WTC11 (cell line): ENCODE data around the gene RAB43. TPM values are rescaled to one million over a fixed set of nuclear protein-coding genes. Genes with fewer than 3 reads are reported as not detected.
"Not testable (repeated sequence)": the region's sequence is repeated elsewhere in the genome, so short reads cannot be mapped to it uniquely, and the experiment has no call there.

Experiments
- ATAC-seq: fragments of 200-7000 bp; cut with Tn5 transposase; 2 replicates; pipeline ENCODE4 v1.10.0; 2021; ENCODE audit warnings: mild to moderate bottlenecking, moderate library complexity
- CTCF ChIA-PET: fragments of 300-600 bp; sonication (Branson Sonifier 250); formaldehyde crosslinking; loops from one replicate; lab custom pipeline; 2021; ENCODE audit warnings: antibody characterized with exemption; lab: Charles Lee
- POLR2A ChIA-PET: fragments of 350-600 bp; sonication (Branson Sonifier 250); formaldehyde crosslinking; loops from one replicate; lab custom pipeline; 2021; ENCODE audit warnings: antibody characterized with exemption; lab: Charles Lee
- DNase-seq: peaks from one replicate; pipeline ENCODE4 v3.0.0; 2021; ENCODE audit warnings: low spot score
- H3K27ac Mint-ChIP-seq: 2 replicates; pipeline ENCODE4 v1.8.0; 2021; ENCODE audit warnings: mixed read lengths
- H3K27me3 Mint-ChIP-seq: 2 replicates; pipeline ENCODE4 v1.8.0; 2021; ENCODE audit warnings: low read depth, mild to moderate bottlenecking, moderate library complexity, mixed read lengths
- H3K36me3 Mint-ChIP-seq: 2 replicates; pipeline ENCODE4 v1.8.0; 2021; ENCODE audit warnings: mixed read lengths
- H3K4me1 Mint-ChIP-seq: 2 replicates; pipeline ENCODE4 v1.8.0; 2022; ENCODE audit warnings: mixed read lengths
- H3K4me3 Mint-ChIP-seq: 2 replicates; pipeline ENCODE4 v1.8.0; 2021; ENCODE audit warnings: mild to moderate bottlenecking, moderate library complexity, mixed read lengths
- H3K9me3 Mint-ChIP-seq: 2 replicates; pipeline ENCODE4 v1.8.0; 2021; ENCODE audit warnings: mixed read lengths
- ATF3 ChIP-seq: sonication (generic); formaldehyde crosslinking; conservative IDR thresholded peaks from 2 replicates; pipeline ENCODE4 v1.8.1; 2022; ENCODE audit warnings: mild to moderate bottlenecking, missing genetic modification reagents
- CTCF ChIP-seq: fragments of 200-600 bp; IDR thresholded peaks from 2 replicates; pipeline ENCODE4 v1.8.0; 2022; ENCODE audit warnings: antibody characterized with exemption
- FOXK1 ChIP-seq: sonication (generic); formaldehyde crosslinking; IDR thresholded peaks from 2 replicates; pipeline ENCODE4 v1.8.0; 2022; ENCODE audit warnings: mild to moderate bottlenecking, moderate library complexity, missing genetic modification reagents
- GABPB1 ChIP-seq: sonication (generic); formaldehyde crosslinking; IDR thresholded peaks from 2 replicates; pipeline ENCODE4 v1.8.1; 2023; ENCODE audit warnings: mild to moderate bottlenecking, missing genetic modification reagents
- GRHL2 ChIP-seq: fragments of 250-450 bp; sonication (Bioruptor Pico); IDR thresholded peaks from 2 replicates; pipeline ENCODE4 v1.8.0; 2022; ENCODE audit warnings: mild to moderate bottlenecking, moderate library complexity; ENCODE audit not compliant: insufficient replicate concordance, severe bottlenecking
- HMGA2 ChIP-seq: fragments of 250-450 bp; sonication (Bioruptor Pico); IDR thresholded peaks from 2 replicates; pipeline ENCODE4 v1.4.0; 2021; ENCODE audit warnings: mild to moderate bottlenecking, moderate library complexity
- HMGXB4 ChIP-seq: sonication (generic); formaldehyde crosslinking; IDR thresholded peaks from 2 replicates; pipeline ENCODE4 v1.8.1; 2023; ENCODE audit warnings: mild to moderate bottlenecking, moderate library complexity, missing genetic modification reagents
- MXD4 ChIP-seq: fragments of 250-450 bp; sonication (Bioruptor Pico); IDR thresholded peaks from 2 replicates; pipeline ENCODE4 v1.8.0; 2021; ENCODE audit warnings: mild to moderate bottlenecking, moderate library complexity, borderline replicate concordance
- RELA ChIP-seq: sonication (generic); formaldehyde crosslinking; IDR thresholded peaks from 2 replicates; pipeline ENCODE4 v1.8.1; 2022; ENCODE audit warnings: missing genetic modification reagents, mild to moderate bottlenecking, borderline replicate concordance
- STAT6 ChIP-seq: sonication (generic); formaldehyde crosslinking; conservative IDR thresholded peaks from 2 replicates; pipeline ENCODE4 v1.8.1; 2023; ENCODE audit warnings: mild to moderate bottlenecking, low read depth, missing genetic modification reagents, moderate library complexity
- TEAD4 ChIP-seq: sonication (generic); formaldehyde crosslinking; IDR thresholded peaks from 2 replicates; pipeline ENCODE4 v1.8.0; 2022; ENCODE audit warnings: mild to moderate bottlenecking, missing genetic modification reagents
- USF2 ChIP-seq: sonication (generic); formaldehyde crosslinking; IDR thresholded peaks from 2 replicates; pipeline ENCODE4 v1.8.1; 2023; ENCODE audit warnings: mild to moderate bottlenecking, missing genetic modification reagents, moderate library complexity
- ZNF232 ChIP-seq: sonication (generic); formaldehyde crosslinking; IDR thresholded peaks from 2 replicates; pipeline ENCODE4 v1.8.0; 2022; ENCODE audit warnings: mild to moderate bottlenecking, missing genetic modification reagents
- ZSCAN18 ChIP-seq: fragments of 250-450 bp; sonication (Bioruptor Pico); IDR thresholded peaks from 2 replicates; pipeline ENCODE4 v2.1.2; 2022; ENCODE audit warnings: mild to moderate bottlenecking, moderate library complexity
- total RNA-seq: library from RNA; stranded (reverse); gene quantifications from 3 replicates; pipeline ENCODE4 v1.2.3, GENCODE V29; 2021

RAB43 gene
- total RNA-seq, 1 experiment from 2014 or later = 34.5 TPM

GRCh38 chr3:129100274-129100673, 21.3 kb downstream of the RAB43 start:
- H3K27me3 Mint-ChIP-seq = no peaks in the 10 kb centered on the region
- ChIA-PET POLR2A (no interaction called here), CTCF (no interaction called here)
- H3K36me3 Mint-ChIP-seq = peaks cover 5% of the 10 kb centered on the region
- TF ChIP-seq GABPB1 (CRISPR knock-in tag) (no peak), HMGA2 (CRISPR knock-in tag) (no peak), HMGXB4 (CRISPR knock-in tag) (no peak), CTCF (no peak), ATF3 (no peak), USF2 (CRISPR knock-in tag) (no peak), RELA (CRISPR knock-in tag) (no peak), ZSCAN18 (CRISPR knock-in tag) (no peak), GRHL2 (CRISPR knock-in tag) (no peak)
- DNase-seq (no peak), ATAC-seq (no peak)
- H3K9me3 Mint-ChIP-seq = peaks cover 4% of the 10 kb centered on the region
- no peak overlapping the region for H3K4me3 Mint-ChIP-seq
- H3K27ac Mint-ChIP-seq = no peak overlapping the region
- H3K4me1 Mint-ChIP-seq = no peaks in the 10 kb centered on the region

GRCh38 chr3:129095285-129095684, 26.3 kb downstream of the RAB43 start:
- TF ChIP-seq STAT6 (CRISPR knock-in tag) (no peak), MXD4 (CRISPR knock-in tag) (no peak), TEAD4 (CRISPR knock-in tag) (no peak), ZNF232 (no peak), FOXK1 (no peak)
- DNase-seq (no peak), ATAC-seq (no peak)
- peaks cover 15% of the 10 kb centered on the region for H3K36me3 Mint-ChIP-seq
- peaks cover 4% of the 10 kb centered on the region for H3K9me3 Mint-ChIP-seq
- no peak overlapping the region for H3K27ac Mint-ChIP-seq
- H3K27me3 Mint-ChIP-seq = no peaks in the 10 kb centered on the region
- ChIA-PET CTCF (interaction anchor here (2.2 kb wide), 1 partner anchor 42 kb away, joined by 5 read pairs; no protein-coding TSS in a partner anchor), POLR2A (no interaction called here)
- H3K4me3 Mint-ChIP-seq = no peak overlapping the region
- H3K4me1 Mint-ChIP-seq = no peaks in the 10 kb centered on the region

GRCh38 chr3:129088312-129088711, 33.3 kb downstream of the RAB43 start:
- H3K27me3 Mint-ChIP-seq, H3K9me3 Mint-ChIP-seq, H3K4me1 Mint-ChIP-seq, CTCF ChIA-PET, H3K36me3 Mint-ChIP-seq, DNase-seq, POLR2A ChIA-PET, H3K27ac Mint-ChIP-seq, H3K4me3 Mint-ChIP-seq: not testable (repeated sequence)
- ATAC-seq = peak; percentile 16

GRCh38 chr3:129087904-129088303, 33.7 kb downstream of the RAB43 start:
- peak; percentile 58 for DNase-seq
- H3K27ac Mint-ChIP-seq, CTCF ChIA-PET, H3K4me3 Mint-ChIP-seq, POLR2A ChIA-PET, H3K4me1 Mint-ChIP-seq, H3K9me3 Mint-ChIP-seq, H3K27me3 Mint-ChIP-seq, H3K36me3 Mint-ChIP-seq: not testable (repeated sequence)
- peak; percentile 97 for ATAC-seq
